Measurements from ENCODE around the gene HSD17B3. TPM values are rescaled to one million over a fixed set of nuclear protein-coding genes. Genes with fewer than 3 reads are reported as not detected.

HSD17B3 gene
- total and polyA plus RNA-seq, 11 donors: 0.33 to 2.6 (median 1.0) TPM; not detected in 1

- peaks cover 0 to 7% (median 0%) of the 10 kb centered on the region in 12 donors for H3K9me3 ChIP-seq
- no peaks in the 10 kb centered on the region for H3K4me1 ChIP-seq
- no peak overlapping the region for H3K27ac ChIP-seq
- intact Hi-C loops (cut with DNase I): no loop called here
- ATAC-seq (no peak), DNase-seq (no peak)
- H3K36me3 ChIP-seq: no peaks in the 10 kb centered on the region
- no peaks in the 10 kb centered on the region for H3K27me3 ChIP-seq
- 40 to 84% (median 59%) methylated on average over 2 to 4 of the region's 4 CpGs for WGBS, 4 donors
- no peak for TF ChIP-seq POLR2A (IDR thresholded peaks at IDR 0.05)
- TF ChIP-seq, protein P1, sequence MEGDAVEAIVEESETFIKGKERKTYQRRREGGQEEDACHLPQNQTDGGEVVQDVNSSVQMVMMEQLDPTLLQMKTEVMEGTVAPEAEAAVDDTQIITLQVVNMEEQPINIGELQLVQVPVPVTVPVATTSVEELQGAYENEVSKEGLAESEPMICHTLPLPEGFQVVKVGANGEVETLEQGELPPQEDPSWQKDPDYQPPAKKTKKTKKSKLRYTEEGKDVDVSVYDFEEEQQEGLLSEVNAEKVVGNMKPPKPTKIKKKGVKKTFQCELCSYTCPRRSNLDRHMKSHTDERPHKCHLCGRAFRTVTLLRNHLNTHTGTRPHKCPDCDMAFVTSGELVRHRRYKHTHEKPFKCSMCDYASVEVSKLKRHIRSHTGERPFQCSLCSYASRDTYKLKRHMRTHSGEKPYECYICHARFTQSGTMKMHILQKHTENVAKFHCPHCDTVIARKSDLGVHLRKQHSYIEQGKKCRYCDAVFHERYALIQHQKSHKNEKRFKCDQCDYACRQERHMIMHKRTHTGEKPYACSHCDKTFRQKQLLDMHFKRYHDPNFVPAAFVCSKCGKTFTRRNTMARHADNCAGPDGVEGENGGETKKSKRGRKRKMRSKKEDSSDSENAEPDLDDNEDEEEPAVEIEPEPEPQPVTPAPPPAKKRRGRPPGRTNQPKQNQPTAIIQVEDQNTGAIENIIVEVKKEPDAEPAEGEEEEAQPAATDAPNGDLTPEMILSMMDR (IDR thresholded peaks at IDR 0.05): no peak
- no peak overlapping the region for H3K4me3 ChIP-seq
Measured at GRCh38 chr9:96305171-96305570, 3.2 kb upstream of the HSD17B3 start.

DNA sequence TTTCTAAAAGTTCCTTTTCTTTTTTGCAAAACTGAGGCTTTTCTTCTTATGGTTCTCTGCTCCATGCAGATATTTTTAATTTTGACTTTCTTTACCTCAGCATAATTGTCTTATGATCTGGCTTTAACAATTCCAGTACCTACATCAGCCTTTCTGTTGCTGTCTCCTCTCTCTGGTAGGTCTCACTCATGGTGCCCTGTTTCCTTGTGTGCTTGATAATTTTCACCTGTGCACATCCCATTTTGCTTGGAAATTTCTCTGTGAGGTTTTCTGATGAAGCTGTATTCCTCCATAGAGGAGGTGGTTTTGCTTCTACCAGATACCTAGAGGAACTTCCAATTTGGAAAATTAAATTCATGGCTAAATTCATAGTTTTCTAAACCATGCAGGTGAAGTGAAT lies 2.3 kb upstream of the HSD17B3 start:
- ATAC-seq: no peak
- H3K4me1 ChIP-seq: no peaks in the 10 kb centered on the region
- no peak overlapping the region for H3K27ac ChIP-seq
- DNase-seq: no peak
- no peaks in the 10 kb centered on the region for H3K36me3 ChIP-seq
- no peaks in the 10 kb centered on the region for H3K27me3 ChIP-seq
- H3K9me3 ChIP-seq: peaks cover 0 to 7% (median 0%) of the 10 kb centered on the region in 12 donors
- no peak overlapping the region for H3K4me3 ChIP-seq
- TF ChIP-seq, protein P1 (IDR thresholded peaks at IDR 0.05): no peak
- TF ChIP-seq POLR2A (IDR thresholded peaks at IDR 0.05): no peak
- intact Hi-C loops (cut with DNase I): no loop called here

DNA sequence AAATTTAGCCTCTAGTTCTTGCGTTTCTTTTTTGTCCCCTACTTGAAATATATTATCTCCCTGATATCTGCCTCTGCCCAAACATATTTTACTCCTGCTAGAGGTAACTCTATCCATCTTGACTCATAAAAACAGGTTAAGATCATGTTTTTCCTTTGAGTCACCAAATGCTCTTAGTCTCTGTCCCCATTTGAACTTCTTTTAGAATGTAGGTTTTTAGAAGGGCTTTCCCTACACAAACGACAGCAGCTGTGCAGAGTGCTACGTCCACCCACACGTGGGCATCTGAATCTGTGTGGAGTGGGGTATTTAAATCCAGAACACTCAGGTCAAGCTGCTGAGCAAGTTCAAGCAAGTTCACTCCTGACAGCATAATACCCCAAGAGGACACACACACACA lies 2.2 kb downstream of the HSD17B3 start:
- no peak for TF ChIP-seq POLR2A (IDR thresholded peaks at IDR 0.05)
- TF ChIP-seq, protein P1 (IDR thresholded peaks at IDR 0.05): no peak
- intact Hi-C loops (cut with DNase I): no loop called here
- Histone ChIP-seq H3K27ac (no peak overlapping the region), H3K27me3 (no peaks in the 10 kb centered on the region), H3K4me1 (no peaks in the 10 kb centered on the region), H3K9me3 (peaks cover 0 to 7% (median 0%) of the 10 kb centered on the region in 12 donors), H3K36me3 (no peaks in the 10 kb centered on the region), H3K4me3 (no peak overlapping the region)
- DNase-seq (no peak), ATAC-seq (no peak)
- 71 to 85% (median 75%) methylated on average over 4 of the region's 4 CpGs for WGBS, 4 donors

GRCh38 chr9:96294159-96294545 lies 7.8 kb downstream of the HSD17B3 start:
- Histone ChIP-seq H3K4me3 (no peak overlapping the region), H3K4me1 (no peaks in the 10 kb centered on the region), H3K36me3 (no peaks in the 10 kb centered on the region), H3K9me3 (no peaks in the 10 kb centered on the region), H3K27ac (no peak overlapping the region), H3K27me3 (no peaks in the 10 kb centered on the region)
- intact Hi-C loops (cut with DNase I): no loop called here
- ATAC-seq (no peak), DNase-seq (no peak)
- TF ChIP-seq, protein P1 (IDR thresholded peaks at IDR 0.05): no peak
- TF ChIP-seq POLR2A (IDR thresholded peaks at IDR 0.05): no peak
- 91 to 95% (median 94%) methylated on average over 3 of the region's 3 CpGs for WGBS, 4 donors

Measured in heart left ventricle (tissue), 16 donors.